ENCODE data around the gene SLC28A3.

The SLC28A3 gene

GRCh38 chr9:84338792-84339191 is 1.8 kb downstream of the SLC28A3 start:
- no peak overlapping the region for H3K4me2 ChIP-seq (ENCODE audit: low read length)
- no peak overlapping the region for H2AFZ ChIP-seq
- H3K9me3 ChIP-seq (ENCODE audit: control insufficient read depth, low read length): no peaks in the 10 kb centered on the region
- no peaks in the 10 kb centered on the region for H3K27me3 ChIP-seq (ENCODE audit: control insufficient read depth, insufficient read depth, low read length)
- TF ChIP-seq, protein P1, sequence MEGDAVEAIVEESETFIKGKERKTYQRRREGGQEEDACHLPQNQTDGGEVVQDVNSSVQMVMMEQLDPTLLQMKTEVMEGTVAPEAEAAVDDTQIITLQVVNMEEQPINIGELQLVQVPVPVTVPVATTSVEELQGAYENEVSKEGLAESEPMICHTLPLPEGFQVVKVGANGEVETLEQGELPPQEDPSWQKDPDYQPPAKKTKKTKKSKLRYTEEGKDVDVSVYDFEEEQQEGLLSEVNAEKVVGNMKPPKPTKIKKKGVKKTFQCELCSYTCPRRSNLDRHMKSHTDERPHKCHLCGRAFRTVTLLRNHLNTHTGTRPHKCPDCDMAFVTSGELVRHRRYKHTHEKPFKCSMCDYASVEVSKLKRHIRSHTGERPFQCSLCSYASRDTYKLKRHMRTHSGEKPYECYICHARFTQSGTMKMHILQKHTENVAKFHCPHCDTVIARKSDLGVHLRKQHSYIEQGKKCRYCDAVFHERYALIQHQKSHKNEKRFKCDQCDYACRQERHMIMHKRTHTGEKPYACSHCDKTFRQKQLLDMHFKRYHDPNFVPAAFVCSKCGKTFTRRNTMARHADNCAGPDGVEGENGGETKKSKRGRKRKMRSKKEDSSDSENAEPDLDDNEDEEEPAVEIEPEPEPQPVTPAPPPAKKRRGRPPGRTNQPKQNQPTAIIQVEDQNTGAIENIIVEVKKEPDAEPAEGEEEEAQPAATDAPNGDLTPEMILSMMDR (IDR thresholded peaks at IDR 0.05): no peak
- H3K36me3 ChIP-seq (ENCODE audit: control insufficient read depth, insufficient read depth, low read length): no peaks in the 10 kb centered on the region
- H3K4me1 ChIP-seq: no peaks in the 10 kb centered on the region
- no peak overlapping the region for H3K4me3 ChIP-seq (ENCODE audit: low read depth, low read length)
- no peak overlapping the region for H3K27ac ChIP-seq
- no peaks in the 10 kb centered on the region for H3K79me2 ChIP-seq
- H3K9ac ChIP-seq: no peak overlapping the region

DNA sequence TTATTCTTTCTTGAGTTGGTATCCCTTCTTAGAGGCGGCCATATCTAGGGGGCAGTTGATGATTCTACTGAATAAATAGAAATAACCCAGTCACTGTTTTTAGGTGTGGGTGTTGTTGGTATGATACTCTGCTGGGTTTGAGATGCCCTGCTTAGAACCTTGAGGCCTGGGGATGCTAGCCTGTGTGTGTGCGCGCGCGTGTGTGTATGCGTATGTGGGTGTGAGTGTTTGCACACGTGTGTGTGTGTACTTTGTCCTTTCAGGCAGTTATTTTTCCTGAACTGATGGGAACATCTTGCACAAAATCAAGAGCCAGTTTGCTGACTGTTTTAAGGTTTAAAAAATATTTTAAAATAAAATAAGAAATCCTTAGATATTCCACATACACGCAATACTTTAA is 3.3 kb downstream of the SLC28A3 start:
- no peak overlapping the region for H3K4me3 ChIP-seq (ENCODE audit: low read depth, low read length)

GRCh38 chr9:84331119-84331809 is 9.3 kb downstream of the SLC28A3 start:
- no peaks in the 10 kb centered on the region for H3K4me1 ChIP-seq
- H3K27ac ChIP-seq: no peak overlapping the region
- H3K4me2 ChIP-seq (ENCODE audit: low read length): no peak overlapping the region
- TF ChIP-seq, protein P1 (IDR thresholded peaks at IDR 0.05): no peak
- H3K9ac ChIP-seq: no peak overlapping the region
- no peaks in the 10 kb centered on the region for H3K79me2 ChIP-seq
- H3K9me3 ChIP-seq (ENCODE audit: control insufficient read depth, low read length): no peaks in the 10 kb centered on the region
- H3K27me3 ChIP-seq (ENCODE audit: control insufficient read depth, insufficient read depth, low read length): no peaks in the 10 kb centered on the region
- H2AFZ ChIP-seq: no peak overlapping the region
- no peaks in the 10 kb centered on the region for H3K36me3 ChIP-seq (ENCODE audit: control insufficient read depth, insufficient read depth, low read length)
- H3K4me3 ChIP-seq (ENCODE audit: low read depth, low read length): no peak overlapping the region

More for the DNA sequence above, 3.3 kb downstream of the SLC28A3 start:
- no peaks in the 10 kb centered on the region for H3K27me3 ChIP-seq (ENCODE audit: control insufficient read depth, insufficient read depth, low read length)
- H2AFZ ChIP-seq: no peak overlapping the region
- no peaks in the 10 kb centered on the region for H3K9me3 ChIP-seq (ENCODE audit: control insufficient read depth, low read length)
- H3K4me2 ChIP-seq (ENCODE audit: low read length): no peak overlapping the region
- H3K9ac ChIP-seq: no peak overlapping the region
- TF ChIP-seq, protein P1 (IDR thresholded peaks at IDR 0.05): no peak
- H3K36me3 ChIP-seq (ENCODE audit: control insufficient read depth, insufficient read depth, low read length): no peaks in the 10 kb centered on the region
- no peaks in the 10 kb centered on the region for H3K79me2 ChIP-seq
- no peak overlapping the region for H3K27ac ChIP-seq
- no peaks in the 10 kb centered on the region for H3K4me1 ChIP-seq

- Histone ChIP-seq H3K4me2 (ENCODE audit: low read length) (no peak overlapping the region), H3K4me1 (no peaks in the 10 kb centered on the region), H2AFZ (no peak overlapping the region), H3K9me3 (ENCODE audit: control insufficient read depth, low read length) (no peaks in the 10 kb centered on the region), H3K9ac (no peak overlapping the region), H3K79me2 (no peaks in the 10 kb centered on the region), H3K36me3 (ENCODE audit: control insufficient read depth, insufficient read depth, low read length) (no peaks in the 10 kb centered on the region), H3K27me3 (ENCODE audit: control insufficient read depth, insufficient read depth, low read length) (no peaks in the 10 kb centered on the region), H3K4me3 (ENCODE audit: low read depth, low read length) (no peak overlapping the region), H3K27ac (no peak overlapping the region)
- TF ChIP-seq, protein P1 (IDR thresholded peaks at IDR 0.05): no peak
Measured at GRCh38 chr9:84330246-84330645, 10.3 kb downstream of the SLC28A3 start.

DNA sequence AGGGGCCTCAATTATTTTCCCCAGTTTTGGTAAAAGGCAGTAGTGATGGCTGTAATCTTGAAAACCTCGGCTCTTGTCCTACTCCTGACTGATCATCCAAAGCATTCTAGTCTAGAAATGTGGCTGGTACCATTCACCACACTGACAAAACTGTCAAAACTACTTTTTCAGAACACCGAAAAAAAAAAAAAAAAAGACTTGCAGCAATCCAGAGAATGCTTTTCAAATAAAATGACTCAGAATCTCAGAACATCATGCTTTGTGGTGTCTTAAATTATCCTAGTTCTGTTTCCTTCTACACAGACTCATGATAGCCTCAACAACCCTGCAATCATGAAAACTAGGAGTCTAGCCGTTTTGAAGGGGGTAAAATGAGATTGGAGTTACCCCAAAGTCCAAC is 13.4 kb downstream of the SLC28A3 start:
- H3K36me3 ChIP-seq (ENCODE audit: control insufficient read depth, insufficient read depth, low read length): no peaks in the 10 kb centered on the region
- H3K9me3 ChIP-seq (ENCODE audit: control insufficient read depth, low read length): no peaks in the 10 kb centered on the region
- no peak overlapping the region for H3K9ac ChIP-seq
- no peak overlapping the region for H3K27ac ChIP-seq
- no peaks in the 10 kb centered on the region for H3K79me2 ChIP-seq
- H3K4me2 ChIP-seq (ENCODE audit: low read length): no peak overlapping the region
- TF ChIP-seq, protein P1 (IDR thresholded peaks at IDR 0.05): no peak
- no peak overlapping the region for H2AFZ ChIP-seq
- no peaks in the 10 kb centered on the region for H3K27me3 ChIP-seq (ENCODE audit: control insufficient read depth, insufficient read depth, low read length)
- H3K4me1 ChIP-seq: no peaks in the 10 kb centered on the region
- H3K4me3 ChIP-seq (ENCODE audit: low read depth, low read length): no peak overlapping the region
